NCI-H2081 treated with DMSO at 0.1 percent for 48 hours (cell line): ENCODE results near the gene TBL1X.
A peak's percentile ranks its signal among the peaks of the same experiment; 100 is the strongest.

Source experiments
- DNase-seq: peaks from one replicate; lab custom pipeline; 2025; lab: John Stamatoyannopoulos, UW

Gene TBL1X

GRCh38 chrX:9668537-9668936 lies 203.7 kb downstream of the TBL1X start:
- DNase-seq, result no peak

DNA sequence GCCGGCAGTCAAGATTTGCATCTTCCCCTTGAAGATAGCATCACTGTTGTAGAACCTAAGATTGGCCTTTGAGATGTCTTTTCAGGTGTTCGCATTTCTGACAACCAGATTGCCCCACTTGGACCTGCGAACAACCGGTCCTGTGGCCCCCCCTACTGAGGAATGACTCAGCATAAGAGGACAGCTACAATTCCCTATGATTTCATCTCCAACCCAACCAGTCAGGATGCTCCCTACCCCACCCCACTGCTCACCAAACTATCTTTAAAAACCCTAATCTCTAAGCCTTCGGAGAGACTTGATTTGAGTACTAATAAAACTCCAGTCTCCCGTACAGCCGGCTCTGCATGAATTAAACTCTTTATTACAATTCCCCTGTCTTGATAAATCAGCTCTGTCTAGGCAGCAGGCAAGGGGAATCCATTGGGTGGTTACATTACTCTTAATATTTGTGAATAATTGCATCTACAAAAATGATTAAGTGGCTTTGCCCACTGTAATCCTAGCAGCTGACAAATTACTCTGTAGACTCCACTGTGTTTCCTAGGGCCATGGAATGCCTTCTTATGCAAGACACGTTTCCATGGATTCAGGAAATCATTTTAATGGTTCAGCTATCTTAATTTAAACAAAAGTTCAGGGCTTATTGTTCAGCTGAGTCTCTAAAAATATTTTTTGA lies 205.4 kb downstream of the TBL1X start:
- no peak for DNase-seq

DNA sequence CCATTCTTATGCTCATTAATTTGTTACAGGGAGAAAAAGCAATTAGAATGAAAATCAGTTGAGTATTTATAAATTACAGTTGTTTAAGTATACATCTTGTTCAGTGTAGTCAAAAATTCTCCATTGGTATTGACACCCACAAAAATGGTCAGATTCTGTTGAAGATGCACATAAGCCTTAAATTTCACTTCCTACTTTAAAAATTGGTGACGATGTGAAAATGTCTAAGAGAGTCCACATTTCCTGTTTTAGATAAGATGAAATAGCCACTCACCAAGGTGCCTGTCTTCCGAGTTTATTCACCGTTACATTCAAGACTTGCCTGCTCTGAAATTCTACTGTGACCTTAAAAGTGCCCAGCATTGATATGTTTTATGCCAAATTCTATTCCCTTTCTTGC lies 207.1 kb downstream of the TBL1X start:
- no peak for DNase-seq

DNA sequence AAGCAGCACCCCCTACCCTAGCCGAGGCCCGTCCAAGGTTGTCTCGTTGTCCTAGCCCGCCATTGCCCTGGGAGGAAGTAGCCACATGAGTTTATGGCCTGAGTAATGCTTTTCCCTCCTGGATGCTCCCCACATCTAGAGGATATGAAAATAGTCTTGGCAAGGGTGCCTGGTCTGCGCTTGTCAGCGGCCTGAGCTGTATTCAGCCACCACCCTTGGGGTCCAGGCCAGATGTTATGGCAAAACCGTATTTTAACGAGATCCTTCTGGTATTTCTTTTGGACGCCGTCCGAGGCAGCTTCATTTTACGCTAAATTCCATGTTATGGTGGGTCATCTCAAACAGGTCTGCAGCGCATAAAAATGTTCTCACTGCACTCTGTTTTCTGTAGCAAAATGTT lies 211.4 kb downstream of the TBL1X start:
- DNase-seq, result no peak

GRCh38 chrX:9676738-9677097 lies 211.9 kb downstream of the TBL1X start:
- DNase-seq, result no peak

GRCh38 chrX:9677098-9677739 lies 212.4 kb downstream of the TBL1X start:
- peak; percentile 8 for DNase-seq

DNA sequence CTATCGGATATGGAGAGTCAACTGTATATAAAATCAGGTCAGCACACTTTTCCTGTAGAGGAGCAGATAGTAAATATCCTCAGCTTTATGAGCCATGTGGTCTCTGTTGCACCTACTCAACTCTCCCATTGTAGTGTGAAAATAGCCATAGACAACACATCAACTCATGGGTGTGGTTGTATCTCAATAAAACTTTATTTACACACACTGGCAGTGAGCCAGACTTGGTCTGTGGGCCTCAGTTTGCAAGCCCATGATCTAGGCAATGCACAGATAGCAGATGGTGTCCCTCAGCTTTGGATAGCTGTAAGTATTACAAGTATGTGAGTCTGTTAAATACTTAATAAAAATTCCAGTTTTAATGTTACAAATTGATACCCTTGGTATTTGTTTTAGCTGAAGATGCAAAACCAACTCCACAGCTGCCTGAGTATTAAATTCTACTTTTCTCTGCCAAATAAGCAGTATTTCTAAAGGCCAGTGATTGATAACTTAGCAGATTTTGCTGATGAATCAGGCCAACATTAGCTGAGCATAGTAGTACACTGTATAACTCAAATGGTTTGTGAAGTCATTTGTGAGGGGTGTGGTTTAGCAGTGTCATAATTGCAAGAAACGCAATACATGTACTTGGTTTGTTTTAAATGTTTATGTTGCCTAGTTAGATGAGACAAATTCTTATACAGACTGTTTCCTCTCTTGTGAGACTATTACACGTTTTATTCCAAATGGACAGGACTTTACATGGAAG lies 213.5 kb downstream of the TBL1X start:
- no peak for DNase-seq

DNA sequence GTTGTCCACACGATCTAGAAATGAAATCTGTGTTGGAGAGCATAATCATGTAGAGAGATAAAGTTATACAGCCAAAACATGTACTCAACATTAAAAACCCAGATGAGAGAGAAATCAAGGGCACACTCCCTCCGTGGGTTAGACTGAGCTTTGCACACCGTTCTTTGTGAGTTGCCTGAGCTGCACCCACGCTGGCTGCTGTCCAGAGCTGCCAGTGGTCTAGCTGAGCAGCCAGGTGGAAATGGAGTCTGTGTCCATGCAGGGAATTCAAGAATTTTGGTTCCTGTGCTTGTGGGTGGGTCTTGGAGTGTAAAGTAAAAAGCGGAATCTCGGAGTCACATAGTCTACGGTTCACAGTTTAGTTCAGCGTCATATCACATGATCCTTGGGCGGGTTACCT lies 216.2 kb downstream of the TBL1X start:
- no peak for DNase-seq

GRCh38 chrX:9681422-9681821 lies 216.6 kb downstream of the TBL1X start:
- no peak for DNase-seq

DNA sequence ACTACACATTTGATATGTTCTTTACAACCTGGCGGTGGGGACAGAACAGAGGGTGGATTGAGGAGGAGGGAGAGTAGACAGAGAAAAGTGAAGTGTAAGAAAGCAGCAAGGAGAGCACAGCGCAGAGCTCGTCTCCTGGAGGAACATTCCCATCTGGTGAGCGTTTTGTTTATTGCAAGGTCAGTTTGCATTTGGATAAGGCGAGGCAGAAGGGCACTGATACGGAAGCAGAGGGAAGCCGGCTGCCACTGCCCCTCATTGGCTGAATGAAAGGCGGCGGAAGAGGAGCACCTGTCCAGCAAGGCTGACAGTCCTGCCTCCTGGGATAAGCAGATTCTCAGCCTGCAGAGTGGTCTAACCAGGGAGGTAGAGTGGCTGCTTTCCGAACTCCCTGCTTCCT lies 217.6 kb downstream of the TBL1X start:
- no peak for DNase-seq

- no peak for DNase-seq
Measured at GRCh38 chrX:9682861-9683260, 218.0 kb downstream of the TBL1X start.

- no peak for DNase-seq
Measured at GRCh38 chrX:9683350-9683749, 218.5 kb downstream of the TBL1X start.

- DNase-seq, result no peak
Measured at GRCh38 chrX:9687899-9688298, 223.0 kb downstream of the TBL1X start.

DNA sequence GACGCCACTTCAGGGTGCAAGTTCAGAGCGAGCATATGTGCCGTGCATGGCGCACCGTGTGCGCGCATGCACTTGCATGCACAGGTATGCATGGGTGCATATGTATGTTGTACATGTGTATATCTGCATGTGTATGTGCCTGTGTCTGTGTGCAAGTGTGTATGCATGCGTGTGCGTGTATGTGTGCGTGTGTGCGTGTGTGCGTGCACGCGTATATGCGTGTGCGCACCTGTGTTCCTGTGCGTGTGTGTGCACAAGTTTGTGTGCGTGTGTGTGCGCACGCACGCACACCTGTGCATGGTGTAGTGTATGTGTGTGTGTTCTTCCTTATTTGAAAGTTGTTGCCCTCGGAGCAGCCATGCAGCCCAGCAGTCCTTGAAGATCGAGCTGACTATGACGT lies 224.0 kb downstream of the TBL1X start:
- DNase-seq, result no peak

- DNase-seq, result no peak
Measured at GRCh38 chrX:9690046-9690445, 225.2 kb downstream of the TBL1X start.

- no peak for DNase-seq
Measured at GRCh38 chrX:9693307-9694001, 228.6 kb downstream of the TBL1X start.

DNA sequence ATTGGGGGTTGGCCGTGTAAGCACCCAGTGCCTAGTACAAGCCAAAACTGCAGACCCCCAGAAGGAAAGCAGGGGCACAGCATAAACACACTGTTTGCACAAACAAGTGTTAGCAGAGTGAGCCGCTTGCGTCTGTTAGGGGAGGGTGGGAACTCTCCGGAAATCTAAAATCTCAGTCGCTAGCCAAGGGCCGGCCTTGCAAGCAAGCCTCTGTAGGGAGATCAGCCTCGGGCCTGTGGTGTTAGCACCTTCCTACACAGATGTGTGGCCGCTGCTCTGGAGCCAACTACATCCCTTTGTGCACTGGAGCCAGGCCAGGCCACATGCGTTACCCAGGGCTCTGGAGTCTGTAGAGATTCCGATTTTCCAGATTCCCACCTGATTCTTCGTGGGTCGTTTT lies 233.7 kb downstream of the TBL1X start:
- DNase-seq, result no peak

DNA sequence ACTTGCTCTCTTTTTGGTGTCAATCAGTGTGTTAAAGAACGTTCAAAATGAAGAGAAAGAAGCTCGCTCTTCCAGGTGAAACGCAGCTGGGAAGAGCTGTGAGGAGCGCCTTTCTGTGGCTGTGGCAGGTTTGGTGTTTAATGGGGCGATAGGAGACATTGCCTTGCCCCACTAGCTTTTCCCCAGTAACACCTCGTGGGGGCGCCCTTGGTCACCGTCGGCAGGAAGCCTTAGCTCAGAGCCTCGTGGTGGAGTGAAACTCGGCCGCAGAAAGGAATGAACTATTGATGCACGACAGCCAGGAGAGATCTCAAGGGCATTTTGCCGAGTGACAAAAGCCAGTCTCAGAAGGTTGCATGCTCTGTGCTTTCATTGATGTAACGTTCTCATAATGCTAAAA lies 235.7 kb downstream of the TBL1X start:
- no peak for DNase-seq

DNA sequence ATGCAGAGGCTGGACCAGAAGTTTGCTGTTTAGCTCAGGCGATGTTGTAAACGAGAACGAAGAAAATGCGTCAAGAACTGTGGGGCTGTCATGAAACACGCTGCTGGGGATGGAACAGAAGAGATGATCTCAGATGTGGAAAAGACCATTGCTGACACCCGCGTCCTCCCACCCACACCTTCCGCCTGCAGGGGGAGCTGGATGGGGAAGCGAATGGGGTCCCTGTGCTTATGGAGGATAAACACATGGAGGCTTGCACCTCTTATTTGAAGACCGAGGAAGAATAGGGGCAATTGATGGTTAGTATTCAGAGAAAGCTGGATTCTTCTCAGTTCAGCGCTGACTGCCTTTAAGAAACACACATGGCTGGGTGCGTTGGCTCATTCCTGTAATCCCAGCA lies 236.9 kb downstream of the TBL1X start:
- DNase-seq, result no peak

GRCh38 chrX:9703406-9703805 lies 238.5 kb downstream of the TBL1X start:
- no peak for DNase-seq

- DNase-seq, result no peak
Measured at GRCh38 chrX:9704876-9705465, 240.1 kb downstream of the TBL1X start.

DNA sequence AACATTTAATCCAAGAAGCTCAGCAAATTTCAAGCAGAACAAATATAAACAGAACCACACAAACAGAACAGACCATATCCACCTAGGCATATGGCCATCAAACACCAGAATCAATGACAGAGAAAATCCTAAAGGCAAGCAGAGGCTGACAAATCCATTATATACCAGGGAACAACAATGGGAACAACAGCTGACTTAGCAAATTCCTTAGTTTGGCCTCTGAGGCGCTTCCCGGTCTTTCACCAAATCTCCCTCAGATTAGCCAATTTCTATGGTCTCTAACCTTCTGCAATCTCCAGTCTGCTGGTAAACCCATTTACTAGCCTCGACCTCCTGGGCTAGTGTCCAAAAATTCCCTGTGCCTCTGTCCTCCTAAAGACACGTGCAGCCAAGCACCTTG lies 241.6 kb downstream of the TBL1X start:
- no peak for DNase-seq
